Uterus (tissue), 4 donors: ENCODE data around the gene FADS1. TPM values are rescaled to one million over a fixed set of nuclear protein-coding genes. Genes with fewer than 3 reads are reported as not detected.
A peak's percentile ranks its signal among the peaks of the same experiment; 100 is the strongest.

Experiments
- DNase-seq, 2 donors: peaks; one replicate each; pipeline ENCODE4 v3.0.0-alpha.2; 2019 to 2020
- H3K27ac ChIP-seq, 2 donors: fragments of 200-600 bp; sonication (generic); 1 replicate in 1 of 2; 2 replicates in 1 of 2; pipeline ENCODE4 v1.5.1; 2016 to 2018
- H3K27me3 ChIP-seq, 2 donors: fragments of 200-600 bp; sonication (generic); one replicate each; pipeline ENCODE4 v1.5.1; 2018 to 2019; ENCODE audit warnings: control low read depth in 1 of 2
- H3K36me3 ChIP-seq, 2 donors: fragments of 200-600 bp; sonication (generic); one replicate each; pipeline ENCODE4 v1.5.1; 2019; ENCODE audit warnings: control low read depth in 1 of 2
- H3K4me1 ChIP-seq, 2 donors: fragments of 200-600 bp; sonication (generic); one replicate each; pipeline ENCODE4 v1.5.1; 2018 to 2019; ENCODE audit warnings: control low read depth in 1 of 2
- H3K4me3 ChIP-seq, 2 donors: fragments of 200-600 bp; sonication (generic); 1 replicate in 1 of 2; 2 replicates in 1 of 2; pipeline ENCODE4 v1.5.1; 2018 to 2019; ENCODE audit warnings: mild to moderate bottlenecking in 1 of 2
- H3K9me3 ChIP-seq, 2 donors: fragments of 200-600 bp; sonication (generic); one replicate each; pipeline ENCODE4 v1.5.1; 2019; ENCODE audit warnings: control low read depth in 1 of 2
- POLR2A ChIP-seq, 2 donors: fragments of 450-650 bp; IDR thresholded peaks; one replicate each; pipeline ENCODE4 v1.6.1; 2016; ENCODE audit warnings: antibody characterized with exemption in 2 of 2, mild to moderate bottlenecking in 1 of 2, moderate library complexity in 1 of 2
- intact Hi-C: fragments of 100-400 bp; cut with DNase I; formaldehyde crosslinking; loops from one replicate; pipeline ENCODE4 v1.15.1; 2023; ENCODE audit warnings: low total_unique reads
- microRNA counts, 2 donors: library from miRNA; unstranded; fragments of <30 nt; microRNA quantifications; one replicate each; lab custom pipeline; 2016 to 2017
- total RNA-seq, 4 donors: library from RNA; depleted of rRNA in 3 of 4; stranded (reverse); fragments of >200 nt in 3 of 4; gene quantifications; one replicate each; pipeline versions ENCODE4 v1.1.0 to v1.2.4, GENCODE V29; 2014 to 2023
- TF ChIP-seq, protein P1 (sequence below), 4 experiments: fragments of 200-600 bp in 2 of 4; fragments of 450-650 bp in 2 of 4; sonication (generic) in 2 of 4; IDR thresholded peaks; one replicate each; pipeline ENCODE4 v1.5.1; 2016 to 2019; ENCODE audit warnings: antibody characterized with exemption in 4 of 4, mild to moderate bottlenecking in 2 of 4, moderate library complexity in 1 of 4
- donor health status: DM: yes; HTN: yes; CAD: no.

The FADS1 gene
- total RNA-seq, 4 donors from 2014 or later = 23.8 to 57.1 (median 38.3) TPM

DNA sequence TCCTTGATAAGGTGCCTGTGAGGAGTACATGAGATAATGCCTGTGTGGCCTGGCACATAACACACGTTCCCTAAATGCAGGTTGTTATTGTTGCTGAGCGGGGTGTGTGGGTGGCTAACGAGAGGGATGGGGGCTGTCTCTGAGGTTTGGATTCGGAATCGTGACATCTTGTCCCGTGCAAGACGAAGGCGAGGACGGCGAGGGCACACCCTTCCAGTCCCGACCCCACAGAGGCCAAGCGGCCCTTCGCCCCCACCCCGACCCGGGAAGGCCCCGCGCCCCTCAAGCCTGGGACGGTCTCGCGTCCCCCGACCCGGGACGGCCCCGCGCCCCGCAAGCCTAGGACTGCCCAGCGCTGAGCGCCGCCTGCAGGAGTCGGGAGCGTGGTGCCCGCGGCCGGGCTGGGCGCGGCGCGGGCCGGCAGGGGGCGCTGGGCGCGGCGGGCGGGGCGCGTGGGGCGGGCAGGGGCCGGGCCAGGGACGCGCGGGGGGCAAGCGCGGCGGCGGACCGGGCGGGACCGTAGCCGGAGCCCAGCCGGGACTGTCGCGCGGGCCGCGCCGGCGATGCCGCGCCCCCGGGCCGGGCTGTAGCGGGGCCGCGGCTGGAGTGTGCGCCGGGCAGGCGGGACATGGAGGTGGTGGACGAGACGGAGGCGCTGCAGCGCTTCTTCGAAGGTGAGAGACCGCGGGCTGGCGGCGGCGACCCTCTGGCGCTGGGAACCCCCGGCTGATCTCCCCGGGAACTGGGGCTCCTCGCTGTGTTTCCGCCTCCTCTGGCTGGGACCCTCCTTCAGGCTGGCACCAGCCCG is 64.5 kb downstream of the FADS1 start, which contains the start of gene MYRF:
Gene MYRF (plus strand): TSS at position 520 of the 808 bp plus-strand sequence. CDS start 109 bp downstream, at position 629.
- peak within 1 kb of the TSS; percentile 86 to 91 for H3K27ac ChIP-seq
- no peaks in the 10 kb centered on the region for H3K36me3 ChIP-seq
- H3K27me3 ChIP-seq = no peaks in the 10 kb centered on the region
- peak in 1 of 2 donors; percentile 70 for DNase-seq
- H3K4me1 ChIP-seq = peaks cover 0 to 3% of the 10 kb centered on the region in 2 donors
- TF ChIP-seq POLR2A (IDR thresholded peaks at IDR 0.05) = peak in 1 of 2 donors; percentile 44
- TF ChIP-seq, protein P1, sequence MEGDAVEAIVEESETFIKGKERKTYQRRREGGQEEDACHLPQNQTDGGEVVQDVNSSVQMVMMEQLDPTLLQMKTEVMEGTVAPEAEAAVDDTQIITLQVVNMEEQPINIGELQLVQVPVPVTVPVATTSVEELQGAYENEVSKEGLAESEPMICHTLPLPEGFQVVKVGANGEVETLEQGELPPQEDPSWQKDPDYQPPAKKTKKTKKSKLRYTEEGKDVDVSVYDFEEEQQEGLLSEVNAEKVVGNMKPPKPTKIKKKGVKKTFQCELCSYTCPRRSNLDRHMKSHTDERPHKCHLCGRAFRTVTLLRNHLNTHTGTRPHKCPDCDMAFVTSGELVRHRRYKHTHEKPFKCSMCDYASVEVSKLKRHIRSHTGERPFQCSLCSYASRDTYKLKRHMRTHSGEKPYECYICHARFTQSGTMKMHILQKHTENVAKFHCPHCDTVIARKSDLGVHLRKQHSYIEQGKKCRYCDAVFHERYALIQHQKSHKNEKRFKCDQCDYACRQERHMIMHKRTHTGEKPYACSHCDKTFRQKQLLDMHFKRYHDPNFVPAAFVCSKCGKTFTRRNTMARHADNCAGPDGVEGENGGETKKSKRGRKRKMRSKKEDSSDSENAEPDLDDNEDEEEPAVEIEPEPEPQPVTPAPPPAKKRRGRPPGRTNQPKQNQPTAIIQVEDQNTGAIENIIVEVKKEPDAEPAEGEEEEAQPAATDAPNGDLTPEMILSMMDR (IDR thresholded peaks at IDR 0.05) = peak; percentile 18 to 87 (median 76)
- intact Hi-C loops = no loop called here
- H3K4me3 ChIP-seq = peak within 1 kb of the TSS; percentile 46 to 53
- no peaks in the 10 kb centered on the region for H3K9me3 ChIP-seq

- Histone ChIP-seq H3K4me3 (no peak overlapping the region), H3K36me3 (no peaks in the 10 kb centered on the region), H3K27me3 (no peaks in the 10 kb centered on the region), H3K9me3 (no peaks in the 10 kb centered on the region), H3K27ac (no peak overlapping the region), H3K4me1 (peaks cover 0 to 3% of the 10 kb centered on the region in 2 donors)
- no peak for TF ChIP-seq POLR2A (IDR thresholded peaks at IDR 0.05)
- TF ChIP-seq, protein P1 (IDR thresholded peaks at IDR 0.05) = no peak
- DNase-seq = no peak
- intact Hi-C loops = no loop called here
Measured at GRCh38 chr11:61751384-61751783, 65.4 kb downstream of the FADS1 start.

DNA sequence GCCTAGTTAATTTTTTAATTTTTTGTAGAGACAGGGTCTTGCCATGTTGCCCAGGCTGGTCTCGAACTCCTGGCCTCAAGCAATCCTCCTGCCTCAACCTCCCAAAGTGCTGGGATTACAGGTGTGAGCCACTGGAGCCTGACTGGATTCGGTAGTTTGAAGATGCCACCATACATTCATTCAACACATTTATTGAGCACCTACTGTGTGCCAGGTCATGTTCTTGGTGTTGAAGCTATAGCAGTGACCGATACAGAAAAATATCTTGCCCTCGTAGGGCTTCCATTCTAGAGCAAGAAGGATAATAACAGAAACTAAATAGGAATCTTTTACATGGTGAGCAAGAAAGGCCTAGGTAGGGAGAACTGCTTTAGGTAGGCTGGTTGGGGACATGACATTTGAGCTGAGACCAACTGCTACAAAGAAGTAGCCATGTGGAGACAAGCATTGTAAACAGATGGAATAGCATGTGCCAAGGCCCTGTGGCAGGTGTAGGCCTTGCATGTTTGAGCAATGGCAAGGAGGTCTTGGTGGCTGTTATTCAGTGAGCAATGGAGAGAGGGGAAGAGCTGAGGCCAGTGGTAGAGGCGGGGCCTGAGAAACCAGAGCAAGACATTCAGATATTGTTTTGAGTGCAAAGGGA is 66.1 kb downstream of the FADS1 start:
- intact Hi-C loops = no loop called here
- no peaks in the 10 kb centered on the region for H3K9me3 ChIP-seq
- H3K27me3 ChIP-seq = no peaks in the 10 kb centered on the region
- H3K4me1 ChIP-seq = peaks cover 0 to 3% of the 10 kb centered on the region in 2 donors
- no peaks in the 10 kb centered on the region for H3K36me3 ChIP-seq
- no peak for DNase-seq
- no peak overlapping the region for H3K27ac ChIP-seq
- no peak for TF ChIP-seq POLR2A (IDR thresholded peaks at IDR 0.05)
- TF ChIP-seq, protein P1 (IDR thresholded peaks at IDR 0.05) = no peak
- H3K4me3 ChIP-seq = no peak overlapping the region

MicroRNA genes within 50 kb of the gene (microRNA counts, 767-probe panel; counts per million panel counts)
- microRNA hsa-miR-1908 (lab: Ali Mortazavi, UCI) = 0 counts per million in 2 donors
- microRNA hsa-miR-611 (lab: Ali Mortazavi, UCI) = 0 counts per million in 2 donors

Other genes starting within 250 kb of the FADS1 start
- gene SYT7, start 235.9 kb downstream of the FADS1 start, total RNA-seq = 1 to 10 TPM; 2.1 to 10.0 (median 5.9) TPM
- 1 to 10 TPM in 2 of 4 donors, under 1 TPM in 2; 0.29 to 5.4 (median 1.9) TPM for gene DAGLA, start 136.6 kb downstream of the FADS1 start, total RNA-seq
- 100 to 1,000 TPM in 1 of 4 donors, 10 to 100 TPM in 2, 1 to 10 TPM in 1; 6.4 to 106 (median 12.7) TPM for gene MYRF, start 64.4 kb downstream of the FADS1 start, total RNA-seq
- 10 to 100 TPM; 14.6 to 96.9 (median 38.7) TPM for gene TMEM258, start 24.4 kb downstream of the FADS1 start, total RNA-seq
- gene FEN1, start 24.1 kb downstream of the FADS1 start, total RNA-seq = 10 to 100 TPM in 1 of 4 donors, 1 to 10 TPM in 2, under 1 TPM in 1; 0.77 to 19.4 (median 6.8) TPM
- gene FADS2, start 11.3 kb upstream of the FADS1 start, total RNA-seq = 100 to 1,000 TPM in 2 of 4 donors, 10 to 100 TPM in 2; 13.5 to 117 (median 84.9) TPM
- gene FADS3, start 74.5 kb upstream of the FADS1 start, total RNA-seq = 10 to 100 TPM; 18.2 to 74.6 (median 32.0) TPM
- gene RAB3IL1, start 100.6 kb upstream of the FADS1 start, total RNA-seq = 10 to 100 TPM; 12.6 to 60.3 (median 26.8) TPM
- gene BEST1, start 133.3 kb upstream of the FADS1 start, total RNA-seq = 10 to 100 TPM in 1 of 4 donors, 1 to 10 TPM in 3; 3.3 to 11.1 (median 3.9) TPM
- gene FTH1, start 150.6 kb upstream of the FADS1 start, total RNA-seq = 1,000 to 10,000 TPM in 3 of 4 donors, 100 to 1,000 TPM in 1; 402 to 1,927 (median 1,615) TPM